IMR-90 (cell line): ENCODE measurements around the gene TRABD. TPM values are rescaled to one million over a fixed set of nuclear protein-coding genes. Genes with fewer than 3 reads are reported as not detected.

Source experiments
- ATAC-seq: fragments of 200-7000 bp; cut with Tn5 transposase; 2 replicates; pipeline ENCODE4 v1.9.1; 2020; ENCODE audit warnings: low read depth, mild to moderate bottlenecking, moderate library complexity
- BruUV-seq: library from RNA; stranded (reverse); fragments of 400-500 nt; replicated peaks from 2 replicates; lab custom pipeline; 2021; lab: Mats Ljungman, UMichigan
- CTCF ChIA-PET: fragments of 300-600 bp; formaldehyde crosslinking; extraction: SDS; loops from one replicate; lab custom pipeline; 2021; ENCODE audit warnings: antibody characterized with exemption; lab: Yijun Ruan, JAX
- POLR2A ChIA-PET: fragments of 300-600 bp; sonication (Branson Sonifier 250); formaldehyde crosslinking; loops from one replicate; lab custom pipeline; 2022; ENCODE audit warnings: antibody characterized with exemption; ENCODE audit not compliant: unreplicated experiment; lab: Charles Lee
- DNase-seq: peaks from one replicate; pipeline ENCODE4 v3.0.0; 2013
- H2AFZ ChIP-seq: replicated peaks from 2 replicates; pipeline ENCODE3; 2013; ENCODE audit warnings: low read length, mild to moderate bottlenecking; ENCODE audit not compliant: poor library complexity
- H2AK5ac ChIP-seq: 2 replicates; pipeline ENCODE4 v1.6.1; 2013; ENCODE audit warnings: low read depth, low read length, inconsistent platforms
- H2AK9ac ChIP-seq: replicated peaks from 2 replicates; pipeline ENCODE3; 2013; ENCODE audit warnings: mild to moderate bottlenecking, low read depth, low read length, moderate library complexity; ENCODE audit not compliant: poor library complexity
- H2BK120ac ChIP-seq: 2 replicates; pipeline ENCODE4 v1.6.1; 2013; ENCODE audit warnings: low read depth, low read length, inconsistent platforms
- H2BK15ac ChIP-seq: 3 replicates; pipeline ENCODE4 v1.6.1; 2013; ENCODE audit warnings: low read depth, low read length, inconsistent platforms
- H2BK20ac ChIP-seq: 2 replicates; pipeline ENCODE4 v1.6.1; 2013; ENCODE audit warnings: low read depth, mild to moderate bottlenecking, inconsistent platforms, low read length, moderate library complexity
- H2BK5ac ChIP-seq: 2 replicates; pipeline ENCODE4 v1.6.1; 2013; ENCODE audit warnings: mild to moderate bottlenecking, low read depth, low read length, inconsistent platforms; ENCODE audit not compliant: poor library complexity, severe bottlenecking
- H3K14ac ChIP-seq: replicated peaks from 2 replicates; pipeline ENCODE4 v1.6.1; 2013; ENCODE audit warnings: low read depth, low read length, inconsistent platforms
- H3K18ac ChIP-seq: 2 replicates; pipeline ENCODE4 v1.6.1; 2013; ENCODE audit warnings: low read depth, low read length, control low read depth
- H3K23ac ChIP-seq: 2 replicates; pipeline ENCODE4 v1.6.1; 2013; ENCODE audit warnings: low read depth, low read length, inconsistent platforms
- H3K27ac ChIP-seq: 2 replicates; pipeline ENCODE4 v1.5.1; 2013; ENCODE audit warnings: mild to moderate bottlenecking, control low read depth, low read length; ENCODE audit not compliant: insufficient read depth
- H3K27me3 ChIP-seq: 2 replicates; pipeline ENCODE4 v1.6.1; 2013; ENCODE audit warnings: low read length; ENCODE audit not compliant: control insufficient read depth, insufficient read depth
- H3K36me3 ChIP-seq: 2 replicates; pipeline ENCODE4 v1.6.1; 2013; ENCODE audit warnings: low read length, mixed read lengths; ENCODE audit not compliant: control insufficient read depth, insufficient read depth
- H3K4ac ChIP-seq: 2 replicates; pipeline ENCODE4 v1.6.1; 2013; ENCODE audit warnings: low read depth, low read length, inconsistent platforms
- H3K4me1 ChIP-seq: 2 replicates; pipeline ENCODE4 v1.6.1; 2013; ENCODE audit warnings: low read length, mixed read lengths; ENCODE audit not compliant: control insufficient read depth, insufficient read depth
- H3K4me2 ChIP-seq: 2 replicates; pipeline ENCODE4 v1.6.1; 2013; ENCODE audit warnings: low read depth, mild to moderate bottlenecking, control low read depth, low read length, moderate library complexity
- H3K4me3 ChIP-seq: 2 replicates; pipeline ENCODE4 v1.5.1; 2013; ENCODE audit warnings: low read depth, mild to moderate bottlenecking, control low read depth, low read length, moderate library complexity; ENCODE audit not compliant: insufficient read depth
- H3K56ac ChIP-seq: 2 replicates; pipeline ENCODE4 v1.6.1; 2013; ENCODE audit warnings: low read length, inconsistent platforms; ENCODE audit not compliant: insufficient read depth; ENCODE audit errors: extremely low read depth
- H3K79me1 ChIP-seq, 2 experiments: 2 replicates each; pipeline ENCODE4 v1.6.1; 2013; ENCODE audit warnings: low read length in 2 of 2, inconsistent platforms in 1 of 2, low read depth in 1 of 2
- H3K9ac ChIP-seq: 2 replicates; pipeline ENCODE4 v1.6.1; 2013; ENCODE audit warnings: low read depth, low read length, control low read depth
- H3K9me1 ChIP-seq: 2 replicates; pipeline ENCODE4 v1.6.1; 2013; ENCODE audit warnings: low read length, inconsistent platforms; ENCODE audit not compliant: insufficient read depth
- H3K9me3 ChIP-seq: 2 replicates; pipeline ENCODE4 v1.6.1; 2013; ENCODE audit warnings: low read length; ENCODE audit not compliant: control insufficient read depth, insufficient read depth
- H4K20me1 ChIP-seq: 2 replicates; pipeline ENCODE4 v1.6.1; 2013; ENCODE audit warnings: low read length, inconsistent platforms; ENCODE audit not compliant: insufficient read depth
- H4K5ac ChIP-seq: 2 replicates; pipeline ENCODE4 v1.6.1; 2013; ENCODE audit warnings: mild to moderate bottlenecking, low read depth, low read length, control low read depth
- H4K8ac ChIP-seq, 2 experiments: 2 replicates each; pipeline ENCODE4 v1.6.1; 2013; ENCODE audit warnings: low read depth in 2 of 2, low read length in 2 of 2, control low read depth in 1 of 2, inconsistent platforms in 1 of 2
- H4K91ac ChIP-seq: 2 replicates; pipeline ENCODE4 v1.6.1; 2013; ENCODE audit warnings: low read depth, low read length, inconsistent platforms; ENCODE audit not compliant: insufficient read depth
- BHLHE40 ChIP-seq: fragments of 150-350 bp; IDR thresholded peaks from 2 replicates; pipeline ENCODE4 v1.6.1; 2016; ENCODE audit warnings: mild to moderate bottlenecking, low read depth, low read length
- CTCF ChIP-seq: conservative IDR thresholded peaks from 2 replicates; pipeline ENCODE4 v1.5.1; 2012; ENCODE audit warnings: mild to moderate bottlenecking, low read depth, low read length, improper control_type of control experiment
- ELK1 ChIP-seq: fragments of 150-350 bp; IDR thresholded peaks from 2 replicates; pipeline ENCODE4 v1.6.1; 2016; ENCODE audit warnings: low read depth, mild to moderate bottlenecking, low read length, moderate library complexity, borderline replicate concordance
- FOS ChIP-seq: fragments of 150-350 bp; IDR thresholded peaks from 2 replicates; pipeline ENCODE4 v1.6.1; 2016; ENCODE audit warnings: low read depth, low read length
- MAFK ChIP-seq: IDR thresholded peaks from 2 replicates; pipeline ENCODE4 v1.6.1; 2012; ENCODE audit warnings: low read depth, low read length, improper control_type of control experiment
- MAZ ChIP-seq: IDR thresholded peaks from 2 replicates; pipeline ENCODE4 v1.6.1; 2012; ENCODE audit warnings: low read depth, mild to moderate bottlenecking, low read length, improper control_type of control experiment, moderate library complexity, borderline replicate concordance
- MXI1 ChIP-seq: IDR thresholded peaks from 2 replicates; pipeline ENCODE4 v1.6.1; 2012; ENCODE audit warnings: low read depth, mild to moderate bottlenecking, low read length, moderate library complexity, borderline replicate concordance
- NFE2L2 ChIP-seq: fragments of 150-350 bp; IDR thresholded peaks from 2 replicates; pipeline ENCODE4 v1.6.1; 2016; ENCODE audit warnings: low read depth, mild to moderate bottlenecking, low read length
- RAD21 ChIP-seq: IDR thresholded peaks from 2 replicates; pipeline ENCODE4 v1.6.1; 2012; ENCODE audit warnings: low read length, improper control_type of control experiment
- RFX5 ChIP-seq: IDR thresholded peaks from 2 replicates; pipeline ENCODE4 v1.8.0; 2012; ENCODE audit warnings: low read depth, mild to moderate bottlenecking, low read length, moderate library complexity
- SMC3 ChIP-seq: fragments of 150-350 bp; IDR thresholded peaks from 2 replicates; pipeline ENCODE4 v1.6.1; 2016; ENCODE audit warnings: low read depth, mild to moderate bottlenecking, antibody characterized with exemption, low read length, moderate library complexity
- USF2 ChIP-seq: fragments of 150-350 bp; IDR thresholded peaks from 2 replicates; pipeline ENCODE4 v1.6.1; 2017; ENCODE audit warnings: mild to moderate bottlenecking, antibody characterized with exemption, low read length, low read depth
- WGBS, 2 experiments: methylation state at CpG; one replicate each; pipeline versions ENCODE4 v1.1.5 to v1.1.7; 2013; ENCODE audit warnings: missing lambda C conversion rate in 2 of 2; ENCODE audit not compliant: insufficient read length in 1 of 2; ENCODE audit errors: extremely low coverage in 2 of 2; 5-methylcytosine and 5-hydroxymethylcytosine counted together
- dilution Hi-C: fragments of 300-500 bp; cut with HindIII; formaldehyde crosslinking; loops from one replicate; pipeline ENCODE4 v1.14.3; 2018; ENCODE audit warnings: low sequenced_read_pairs; ENCODE audit not compliant: unreplicated experiment
- in situ Hi-C: fragments of 300-500 bp; cut with MboI; formaldehyde crosslinking; loops from 3 replicates; pipeline ENCODE4 v1.14.3; 2019; ENCODE audit warnings: low sequenced_read_pairs, inconsistent platforms, mixed read lengths
- intact Hi-C: fragments of 100-400 bp; cut with micrococcal nuclease; formaldehyde crosslinking; loops from 2 replicates; pipeline ENCODE4 v1.10.0; 2022
- polyA plus RNA-seq, 3 experiments: library from polyadenylated mRNA; depleted of rRNA; stranded (reverse); fragments of >200 nt; gene quantifications; 2 replicates each; pipeline ENCODE4 v1.2.3, GENCODE V29; 2012; ENCODE audit warnings: low replicate concordance in 1 of 3
- total RNA-seq: library from RNA; depleted of rRNA; stranded (reverse); fragments of >200 nt; gene quantifications from 2 replicates; pipeline ENCODE4 v1.2.3, GENCODE V29; 2012

Gene TRABD
- total and polyA plus RNA-seq, 2 of the 4 experiments (the other 2 are of a cell fraction): 13.4 to 42.7 TPM

GRCh38 chr22:50220603-50221409 lies 35.1 kb downstream of the TRABD start:
- Histone ChIP-seq H3K27ac (no peak overlapping the region), H3K36me3 (peaks cover 83% of the 10 kb centered on the region), H2BK15ac (no peak overlapping the region), H4K5ac (no peak overlapping the region), H3K9ac (no peak overlapping the region), H2AFZ (no peak overlapping the region), H3K27me3 (no peaks in the 10 kb centered on the region), H3K4me1 (no peaks in the 10 kb centered on the region), H3K4me3 (no peak overlapping the region), H2AK9ac (no peak overlapping the region), H3K18ac (no peak overlapping the region), H3K79me1 (peaks cover 6 to 13% of the 10 kb centered on the region in 2 experiments; a peak in 2 of 4 replicates), H4K8ac (no peak overlapping the region), H3K23ac (no peak overlapping the region), H4K91ac (no peak overlapping the region), H3K9me1 (peaks cover 3% of the 10 kb centered on the region; the same call in 1 of the 2 replicates), H3K56ac (no peak overlapping the region), H4K20me1 (peaks cover 26% of the 10 kb centered on the region), H2AK5ac (no peak overlapping the region), H2BK5ac (no peak overlapping the region), H3K4ac (no peak overlapping the region), H2BK20ac (no peak overlapping the region), H3K4me2 (no peak overlapping the region), H3K9me3 (no peaks in the 10 kb centered on the region), H2BK120ac (no peak overlapping the region), H3K14ac (no peak overlapping the region)
- ATAC-seq: no peak
- CTCF ChIA-PET: no interaction called here
- POLR2A ChIA-PET: no interaction called here
- intact Hi-C loops (no loop called here), in situ Hi-C loops (loop anchor here (25.0 kb wide), 1 partner anchor 409 kb away; no protein-coding TSS in a partner anchor), dilution Hi-C loops (no loop called here)
- no peak for TF ChIP-seq FOS
- no peak for TF ChIP-seq NFE2L2
- no peak for TF ChIP-seq CTCF
- TF ChIP-seq USF2: no peak
- no peak for TF ChIP-seq MAZ
- no peak for TF ChIP-seq RAD21
- TF ChIP-seq MAFK: no peak
- TF ChIP-seq BHLHE40: no peak
- TF ChIP-seq ELK1: no peak
- TF ChIP-seq SMC3: no peak
- TF ChIP-seq MXI1: no peak
- no peak for TF ChIP-seq RFX5
- BruUV-seq: no TSS peak
- WGBS, 2 experiments: 97% methylated on average over 29 of the region's 45 CpGs; no CpG with 5 or more reads in 1 of the 2 experiments
- DNase-seq: no peak
